GM12801 (cell line): ENCODE measurements around the gene NLGN1.

Source experiments
- CTCF ChIP-seq: IDR thresholded peaks from one replicate; pipeline ENCODE4 v1.5.1; 2011; ENCODE audit warnings: control low read depth; ENCODE audit not compliant: insufficient read length; ENCODE audit errors: extremely low read depth

Gene NLGN1

GRCh38 chr3:174010907-174011306 lies 613.4 kb downstream of the NLGN1 start:
- no peak for TF ChIP-seq CTCF

GRCh38 chr3:174016186-174016585 lies 618.6 kb downstream of the NLGN1 start:
- TF ChIP-seq CTCF: no peak

- TF ChIP-seq CTCF: no peak
These were observed 622.6 kb downstream of the NLGN1 start for GRCh38 chr3:174020156-174020555.

GRCh38 chr3:174023421-174023820 lies 625.9 kb downstream of the NLGN1 start:
- TF ChIP-seq CTCF: no peak

GRCh38 chr3:174028673-174029072 lies 631.1 kb downstream of the NLGN1 start:
- TF ChIP-seq CTCF: no peak

GRCh38 chr3:174035328-174035886 lies 637.9 kb downstream of the NLGN1 start:
- no peak for TF ChIP-seq CTCF

- TF ChIP-seq CTCF: no peak
These were observed 648.8 kb downstream of the NLGN1 start for GRCh38 chr3:174046311-174046710.

- no peak for TF ChIP-seq CTCF
These were observed 651.9 kb downstream of the NLGN1 start for GRCh38 chr3:174049472-174049871.
